PFSK-1 (cell line): ENCODE measurements around the gene PATE1.

Experiments
- FOXP2 ChIP-seq: optimal IDR thresholded peaks from 2 replicates; pipeline ENCODE3; 2011; ENCODE audit warnings: borderline replicate concordance, control low read depth, inconsistent platforms; ENCODE audit not compliant: insufficient read depth; ENCODE audit errors: extremely low read length, extremely low read depth
- POLR2AphosphoS5 ChIP-seq: IDR thresholded peaks from 2 replicates; pipeline ENCODE4 v1.6.1; 2012; ENCODE audit warnings: low read depth, mild to moderate bottlenecking, control low read depth, low read length, moderate library complexity
- REST ChIP-seq, 2 experiments: IDR thresholded peaks; 2 replicates each; pipeline versions ENCODE4 v1.6.1 to v1.8.0; 2011 to 2012; ENCODE audit warnings: low read depth in 2 of 2, low read length in 2 of 2, control low read depth in 1 of 2, inconsistent platforms in 1 of 2, mild to moderate bottlenecking in 1 of 2, moderate library complexity in 1 of 2; ENCODE audit not compliant: insufficient read depth in 1 of 2
- SIN3A ChIP-seq: IDR thresholded peaks from 2 replicates; pipeline ENCODE4 v1.6.1; 2012; ENCODE audit warnings: mild to moderate bottlenecking, low read length, moderate library complexity, borderline replicate concordance; ENCODE audit not compliant: insufficient read depth
- TAF1 ChIP-seq: IDR thresholded peaks from 2 replicates; pipeline ENCODE4 v1.6.1; 2012; ENCODE audit warnings: low read length, control low read depth, borderline replicate concordance; ENCODE audit not compliant: insufficient read depth

Gene PATE1

GRCh38 chr11:125763483-125763882 lies 17.4 kb downstream of the PATE1 start:
- TF ChIP-seq FOXP2: no peak
- TF ChIP-seq SIN3A: no peak
- TF ChIP-seq POLR2AphosphoS5: no peak

- no peak for TF ChIP-seq TAF1
- no peak for TF ChIP-seq REST (IDR thresholded peaks at IDR 0.05; ENCODE audit: insufficient read depth in 1 of 2, low read depth in 2 of 2, low read length in 2 of 2)
- no peak for TF ChIP-seq SIN3A
- TF ChIP-seq POLR2AphosphoS5: no peak
- no peak for TF ChIP-seq FOXP2
These were observed 20.2 kb downstream of the PATE1 start for GRCh38 chr11:125766251-125766650.

- TF ChIP-seq REST (IDR thresholded peaks at IDR 0.05; ENCODE audit: insufficient read depth in 1 of 2, low read depth in 2 of 2, low read length in 2 of 2) (no peak), FOXP2 (no peak), SIN3A (no peak), TAF1 (no peak), POLR2AphosphoS5 (no peak)
These were observed 22.4 kb downstream of the PATE1 start for GRCh38 chr11:125768336-125769046.

GRCh38 chr11:125770583-125770982 lies 24.5 kb downstream of the PATE1 start:
- TF ChIP-seq TAF1: no peak
- no peak for TF ChIP-seq REST (IDR thresholded peaks at IDR 0.05; ENCODE audit: insufficient read depth in 1 of 2, low read depth in 2 of 2, low read length in 2 of 2)
- TF ChIP-seq FOXP2: no peak
- no peak for TF ChIP-seq POLR2AphosphoS5
- no peak for TF ChIP-seq SIN3A

GRCh38 chr11:125772834-125773505 lies 26.9 kb downstream of the PATE1 start:
- no peak for TF ChIP-seq POLR2AphosphoS5
- TF ChIP-seq SIN3A: no peak
- TF ChIP-seq FOXP2: no peak
- no peak for TF ChIP-seq TAF1
- TF ChIP-seq REST (IDR thresholded peaks at IDR 0.05; ENCODE audit: insufficient read depth in 1 of 2, low read depth in 2 of 2, low read length in 2 of 2): no peak
